ENCODE results near the gene CCDC158. TPM values are rescaled to one million over a fixed set of nuclear protein-coding genes. Genes with fewer than 3 reads are reported as not detected.

Gene CCDC158
- total and polyA plus RNA-seq, 2 of the 8 experiments (the other 6 are each of a cell fraction or from before 2014, with no cell fraction given): not detected

- TF ChIP-seq NRF1 (IDR thresholded peaks at IDR 0.05; ENCODE audit: low read depth, low read length): no peak
- TF ChIP-seq POLR2AphosphoS5 (IDR thresholded peaks at IDR 0.05; ENCODE audit: low read depth, low read length): no peak
- TF ChIP-seq CHD7 (IDR thresholded peaks at IDR 0.05; ENCODE audit: insufficient replicate concordance, low read length): no peak
- TF ChIP-seq GTF2F1 (IDR thresholded peaks at IDR 0.05; ENCODE audit: borderline replicate concordance, low read depth, low read length): no peak
- TF ChIP-seq MAX (IDR thresholded peaks at IDR 0.05): no peak
- TF ChIP-seq GABPA (IDR thresholded peaks at IDR 0.05; ENCODE audit: borderline replicate concordance, insufficient read depth, low read length): no peak
- no peak for TF ChIP-seq POU5F1 (IDR thresholded peaks at IDR 0.05; ENCODE audit: low read depth, low read length)
- no peak for TF ChIP-seq CEBPB (IDR thresholded peaks at IDR 0.05; ENCODE audit: low read depth, low read length)
Measured at GRCh38 chr4:76296286-76296820, 124.6 kb downstream of the CCDC158 start (continued).

Measured in H1 (cell line).